Measurements from ENCODE around the gene PIGQ.

PIGQ gene

GRCh38 chr16:569445-570254 lies at the start of gene PIGQ:
TSS of gene PIGQ (plus strand) at chr16:569968. CDS start at chr16:574075, 4,107 bp downstream.
- DNase-seq (ENCODE audit: low spot score), result peak; percentile 70

- no peak for DNase-seq (ENCODE audit: low spot score)
Measured at GRCh38 chr16:520847-521246, 48.9 kb upstream of the PIGQ start.

GRCh38 chr16:521381-522210 lies 48.2 kb upstream of the PIGQ start:
- DNase-seq (ENCODE audit: low spot score), result no peak

GRCh38 chr16:522320-523096 lies 47.3 kb upstream of the PIGQ start:
- no peak for DNase-seq (ENCODE audit: low spot score)

GRCh38 chr16:523097-523741 lies 46.5 kb upstream of the PIGQ start:
- no peak for DNase-seq (ENCODE audit: low spot score)

- DNase-seq (ENCODE audit: low spot score), result no peak
Measured at GRCh38 chr16:524274-525040, 45.3 kb upstream of the PIGQ start.

GRCh38 chr16:525123-525519 lies 44.6 kb upstream of the PIGQ start:
- no peak for DNase-seq (ENCODE audit: low spot score)

GRCh38 chr16:525520-526180 lies 44.1 kb upstream of the PIGQ start:
- DNase-seq (ENCODE audit: low spot score), result peak; percentile 99

- peak; percentile 42 for DNase-seq (ENCODE audit: low spot score)
Measured at GRCh38 chr16:526181-527014, 43.4 kb upstream of the PIGQ start.

GRCh38 chr16:527015-527903 lies 42.5 kb upstream of the PIGQ start, which contains the start of gene CAPN15:
TSS of gene CAPN15 (plus strand) at chr16:527712. CDS start at chr16:546839, 19,127 bp downstream.
- DNase-seq (ENCODE audit: low spot score), result peak; percentile 91

- peak; percentile 79 for DNase-seq (ENCODE audit: low spot score)
Measured at GRCh38 chr16:528111-529011, 41.4 kb upstream of the PIGQ start.

- DNase-seq (ENCODE audit: low spot score), result no peak
Measured at GRCh38 chr16:529012-529575, 40.7 kb upstream of the PIGQ start.

GRCh38 chr16:530111-530817 lies 39.5 kb upstream of the PIGQ start:
- no peak for DNase-seq (ENCODE audit: low spot score)

GRCh38 chr16:531494-532125 lies 38.2 kb upstream of the PIGQ start:
- DNase-seq (ENCODE audit: low spot score), result no peak

- peak; percentile 28 for DNase-seq (ENCODE audit: low spot score)
Measured at GRCh38 chr16:533391-534123, 36.2 kb upstream of the PIGQ start.
